MM.1S (cell line): ENCODE measurements around the gene MOSPD3.

Experiments
- EZH2 ChIP-seq: fragments of 300-600 bp; sonication (generic); optimal IDR thresholded peaks from 2 replicates; pipeline ENCODE3; 2017; ENCODE audit warnings: low read depth, mild to moderate bottlenecking, antibody characterized with exemption, low read length, mixed read lengths
- TF ChIP-seq, protein P1 (sequence below): fragments of 300-600 bp; sonication (generic); IDR thresholded peaks from 2 replicates; pipeline ENCODE4 v1.5.1; 2016; ENCODE audit warnings: antibody characterized with exemption, low read length, mixed read lengths

DNA sequence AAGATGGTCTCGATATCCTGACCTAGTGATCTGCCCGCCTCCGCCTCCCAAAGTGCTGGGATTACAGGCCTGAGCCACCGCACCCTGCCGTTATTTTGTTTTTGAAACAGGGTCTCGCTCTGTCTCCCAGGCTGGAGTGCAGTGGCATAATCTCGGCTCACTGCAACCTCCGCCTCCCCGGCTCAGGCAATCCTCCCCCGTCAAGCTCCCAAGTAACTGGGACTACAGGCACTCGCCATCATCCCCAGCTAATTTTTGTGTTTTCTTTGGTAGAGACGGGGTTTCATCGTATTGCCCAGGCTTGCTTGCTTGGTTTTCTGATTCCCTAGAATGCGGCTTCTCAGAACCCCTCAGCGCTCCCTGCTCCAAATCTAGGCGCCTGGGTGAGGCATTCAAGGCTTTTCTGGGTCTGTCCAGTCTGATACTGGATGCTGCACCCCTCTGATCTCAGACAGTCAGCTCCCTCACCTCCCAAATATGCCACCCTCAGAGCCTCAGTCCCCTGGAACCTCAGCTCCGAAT is 27.7 kb downstream of the MOSPD3 start:
- TF ChIP-seq, protein P1, sequence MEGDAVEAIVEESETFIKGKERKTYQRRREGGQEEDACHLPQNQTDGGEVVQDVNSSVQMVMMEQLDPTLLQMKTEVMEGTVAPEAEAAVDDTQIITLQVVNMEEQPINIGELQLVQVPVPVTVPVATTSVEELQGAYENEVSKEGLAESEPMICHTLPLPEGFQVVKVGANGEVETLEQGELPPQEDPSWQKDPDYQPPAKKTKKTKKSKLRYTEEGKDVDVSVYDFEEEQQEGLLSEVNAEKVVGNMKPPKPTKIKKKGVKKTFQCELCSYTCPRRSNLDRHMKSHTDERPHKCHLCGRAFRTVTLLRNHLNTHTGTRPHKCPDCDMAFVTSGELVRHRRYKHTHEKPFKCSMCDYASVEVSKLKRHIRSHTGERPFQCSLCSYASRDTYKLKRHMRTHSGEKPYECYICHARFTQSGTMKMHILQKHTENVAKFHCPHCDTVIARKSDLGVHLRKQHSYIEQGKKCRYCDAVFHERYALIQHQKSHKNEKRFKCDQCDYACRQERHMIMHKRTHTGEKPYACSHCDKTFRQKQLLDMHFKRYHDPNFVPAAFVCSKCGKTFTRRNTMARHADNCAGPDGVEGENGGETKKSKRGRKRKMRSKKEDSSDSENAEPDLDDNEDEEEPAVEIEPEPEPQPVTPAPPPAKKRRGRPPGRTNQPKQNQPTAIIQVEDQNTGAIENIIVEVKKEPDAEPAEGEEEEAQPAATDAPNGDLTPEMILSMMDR = no peak
- no peak for TF ChIP-seq EZH2
